HepG2 (cell line): ENCODE data around the gene STX8.

Source experiments
- FLYWCH1 ChIP-seq: sonication (generic); formaldehyde crosslinking; IDR thresholded peaks from 2 replicates; pipeline ENCODE4 v1.8.1; 2023; ENCODE audit warnings: mild to moderate bottlenecking, missing genetic modification reagents
- HDAC6 ChIP-seq: fragments of 200-600 bp; sonication (generic); IDR thresholded peaks from 2 replicates; pipeline ENCODE4 v1.7.0; 2017; ENCODE audit warnings: mild to moderate bottlenecking, antibody characterized with exemption, low read length, low read depth
- NR2F6 ChIP-seq, 2 experiments: IDR thresholded peaks; 2 replicates each; pipeline ENCODE4 v1.6.1; 2016; ENCODE audit warnings: antibody characterized with exemption in 1 of 2, mild to moderate bottlenecking in 1 of 2
- ZNF333 ChIP-seq: sonication (generic); formaldehyde crosslinking; IDR thresholded peaks from 2 replicates; pipeline ENCODE4 v1.4.0; 2020; ENCODE audit warnings: mild to moderate bottlenecking, missing genetic modification reagents, borderline replicate concordance

DNA sequence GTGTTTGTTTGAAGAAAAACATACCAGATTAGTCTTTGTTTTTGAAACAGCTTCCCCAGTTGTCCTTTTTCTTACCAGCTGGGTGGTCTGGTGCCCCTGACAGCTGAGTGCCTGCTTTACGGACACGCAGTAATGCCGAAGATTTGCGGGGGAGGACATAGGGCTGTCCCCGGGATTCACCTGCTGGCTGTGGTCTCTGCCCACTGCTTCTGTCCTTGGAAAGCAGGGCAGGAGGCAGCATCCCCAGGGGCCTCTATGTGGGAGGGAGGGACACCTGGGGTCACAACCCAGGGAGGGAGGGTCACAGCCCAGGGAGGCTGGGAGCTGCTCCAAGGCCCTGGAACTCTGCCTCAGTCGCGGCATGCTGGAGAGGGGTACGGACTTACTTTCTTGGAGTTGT lies 332.6 kb downstream of the STX8 start:
- TF ChIP-seq ZNF333 (CRISPR knock-in tag): no peak
- TF ChIP-seq HDAC6: no peak
- no peak for TF ChIP-seq FLYWCH1
- no peak for TF ChIP-seq NR2F6 (IDR thresholded peaks at IDR 0.05)
- TF ChIP-seq NR2F6 (CRISPR knock-in tag; IDR thresholded peaks at IDR 0.05): no peak
